ENCODE data around the gene COX5A. TPM values are rescaled to one million over a fixed set of nuclear protein-coding genes. Genes with fewer than 3 reads are reported as not detected.

Gene COX5A
- total and polyA plus RNA-seq, 2 donors (not counting 1 experiment from before 2014, with no cell fraction given), result 53.3 to 77.3 TPM

GRCh38 chr15:74956648-74957475 lies 19.0 kb upstream of the COX5A start, which contains the start of gene RPP25:
Gene RPP25 (minus strand): TSS chr15:74956772. CDS start chr15:74956583, 189 bp downstream.
- ChIA-PET POLR2A (interaction anchor here (1.1 kb wide), 1 partner anchor 19 kb away, joined by 7 read pairs; the partner anchor contains the start of gene COX5A), CTCF (interaction anchor here (0.9 to 3.2 kb wide), 8 partner anchors 31 to 325 kb away, joined by 3 to 11 read pairs (median 6); partner anchors contain the start of genes C15orf39 and PPCDC)
- no peaks in the 10 kb centered on the region for H3K79me2 ChIP-seq (ENCODE audit: control insufficient read depth, insufficient read depth, low read length)
- TF ChIP-seq EZH2 (IDR thresholded peaks at IDR 0.05; ENCODE audit: borderline replicate concordance, insufficient read depth, low read depth, low read length, poor library complexity, severe bottlenecking) (peak; percentile 48), CTCF (IDR thresholded peaks at IDR 0.05) (no peak)
- H3K9me3 ChIP-seq (ENCODE audit: control extremely low read depth in 1 of 3, control insufficient read depth in 2 of 3, insufficient read depth in 1 of 3, low read length in 2 of 3), result peaks cover 0 to 26% (median 0%) of the 10 kb centered on the region in 3 donors
- peak within 1 kb of the TSS; percentile 99 for H3K4me2 ChIP-seq (replicated peaks; ENCODE audit: low read depth, low read length, poor library complexity, severe bottlenecking)
- Mint-ChIP-seq H3K4me3 (peak within 1 kb of the TSS; percentile 85), H3K27me3 (peaks cover 43% of the 10 kb centered on the region), H3K4me1 (peaks cover 30% of the 10 kb centered on the region), H3K9me3 (ENCODE audit: insufficient read depth) (no peaks in the 10 kb centered on the region), H3K27ac (no peak within 1 kb of the TSS)
- H3K27me3 ChIP-seq (replicated peaks in 1 of 4; ENCODE audit: control extremely low read depth in 1 of 4, control insufficient read depth in 3 of 4, insufficient read depth in 4 of 4, low read length in 3 of 4), result peaks cover 0 to 63% (median 37%) of the 10 kb centered on the region in 4 experiments
- WGBS (ENCODE audit: insufficient coverage), result under 1% methylated on average over 82 of the region's 83 CpGs
- no peak within 1 kb of the TSS for H3K27ac ChIP-seq (ENCODE audit: low read length in 2 of 2)
- ATAC-seq (ENCODE audit: low read depth), result peak; percentile 91
- peak; percentile 84 for DNase-seq
- peaks cover 38 to 40% of the 10 kb centered on the region in 2 donors for H3K4me1 ChIP-seq (ENCODE audit: control insufficient read depth in 2 of 2, insufficient read depth in 2 of 2, low read length in 2 of 2)
- peak within 1 kb of the TSS; percentile 39 to 80 (median 53) for H3K4me3 ChIP-seq (ENCODE audit: control extremely low read depth in 1 of 5, extremely low read depth in 1 of 5, insufficient read depth in 1 of 5, low read depth in 2 of 5, low read length in 4 of 5)
- peak within 1 kb of the TSS; percentile 87 for H2AFZ ChIP-seq (ENCODE audit: insufficient read depth, low read depth, low read length, poor library complexity, severe bottlenecking)
- H3K36me3 ChIP-seq (replicated peaks in 1 of 2; ENCODE audit: control extremely low read depth in 1 of 2, control insufficient read depth in 1 of 2, extremely low read depth in 1 of 2, insufficient read depth in 2 of 2, low read length in 1 of 2), result no peaks in the 10 kb centered on the region
- peaks cover 20% of the 10 kb centered on the region for H4K20me1 ChIP-seq (ENCODE audit: control insufficient read depth, insufficient read depth, low read length, poor library complexity, severe bottlenecking)
- peak within 1 kb of the TSS; percentile 73 for H3K9ac ChIP-seq (ENCODE audit: low read length)
- intact Hi-C loops (cut with micrococcal nuclease), result loop anchor here (1.0 to 5.0 kb wide), 5 partner anchors 19 to 585 kb away; partner anchors contain the start of genes COX5A and PPCDC
